ENCODE measurements around the gene CCDC15. TPM values are rescaled to one million over a fixed set of nuclear protein-coding genes. Genes with fewer than 3 reads are reported as not detected.
"Not testable (repeated sequence)": the region's sequence is repeated elsewhere in the genome, so short reads cannot be mapped to it uniquely, and the experiment has no call there.

CCDC15 gene
- polyA plus RNA-seq, 3 donors: 3.8 to 4.0 (median 3.9) TPM

GRCh38 chr11:124938970-124939369 lies 15.0 kb upstream of the CCDC15 start:
- no peak for DNase-seq

- no peak for DNase-seq
Measured at GRCh38 chr11:124941703-124942102, 12.3 kb upstream of the CCDC15 start.

- no peak for DNase-seq
Measured at GRCh38 chr11:124942466-124943253, 11.3 kb upstream of the CCDC15 start.

DNA sequence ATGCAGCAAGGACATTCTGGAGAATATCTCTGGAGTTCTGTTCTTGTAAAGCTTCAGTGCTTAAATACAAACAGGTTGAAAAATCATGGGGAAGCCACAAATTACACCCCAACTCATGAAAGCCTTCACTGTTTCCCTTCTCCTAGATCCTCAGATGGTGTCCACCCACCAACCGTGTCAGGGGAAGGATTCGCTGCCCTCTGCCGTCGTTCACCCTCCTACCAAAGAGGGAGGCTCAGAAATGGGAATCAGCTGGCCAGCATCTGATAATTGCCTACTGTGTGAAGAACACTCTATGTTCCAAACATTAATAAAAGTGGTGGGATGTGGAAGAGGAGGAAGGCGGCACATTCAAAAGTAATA lies 10.8 kb upstream of the CCDC15 start:
- DNase-seq: no peak

DNA sequence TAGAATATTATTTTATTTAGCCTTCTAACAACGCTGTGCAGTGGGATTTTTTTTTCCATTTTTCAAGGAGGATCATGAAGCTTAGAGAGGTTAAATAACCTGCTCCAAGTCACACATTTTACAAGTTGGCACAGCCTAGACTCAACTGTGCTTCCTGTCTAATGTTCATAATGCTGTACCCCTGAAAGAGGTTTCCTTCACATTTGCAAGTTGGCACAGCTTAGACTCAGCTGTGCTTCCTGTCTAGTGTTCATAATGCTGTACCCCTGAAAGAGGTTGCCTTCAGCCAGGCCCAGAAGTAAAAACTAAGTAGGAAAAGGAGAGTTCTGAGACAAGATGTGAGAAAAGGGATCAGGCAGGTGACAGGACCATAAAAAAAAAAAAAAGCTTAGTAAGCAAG lies 10.3 kb upstream of the CCDC15 start:
- no peak for DNase-seq

DNA sequence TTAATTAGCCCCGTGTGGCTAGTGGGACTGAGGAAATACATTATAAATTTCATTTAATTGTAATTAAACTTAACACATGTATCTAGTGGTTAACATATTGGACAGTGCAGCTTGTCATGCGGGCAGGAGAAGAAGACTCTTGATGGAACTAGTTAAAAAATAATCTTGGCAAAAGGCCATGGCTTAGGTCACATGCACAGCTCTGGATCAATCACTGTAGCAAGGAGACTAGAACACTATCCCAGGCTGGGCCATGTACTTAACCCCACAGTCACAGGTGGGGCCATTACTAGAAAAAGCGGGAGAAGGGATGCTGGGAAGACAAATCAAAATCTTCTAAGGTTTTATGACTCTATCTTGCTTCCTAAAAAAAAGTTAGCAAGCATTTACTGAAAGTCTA lies 9.4 kb upstream of the CCDC15 start:
- no peak for DNase-seq

DNA sequence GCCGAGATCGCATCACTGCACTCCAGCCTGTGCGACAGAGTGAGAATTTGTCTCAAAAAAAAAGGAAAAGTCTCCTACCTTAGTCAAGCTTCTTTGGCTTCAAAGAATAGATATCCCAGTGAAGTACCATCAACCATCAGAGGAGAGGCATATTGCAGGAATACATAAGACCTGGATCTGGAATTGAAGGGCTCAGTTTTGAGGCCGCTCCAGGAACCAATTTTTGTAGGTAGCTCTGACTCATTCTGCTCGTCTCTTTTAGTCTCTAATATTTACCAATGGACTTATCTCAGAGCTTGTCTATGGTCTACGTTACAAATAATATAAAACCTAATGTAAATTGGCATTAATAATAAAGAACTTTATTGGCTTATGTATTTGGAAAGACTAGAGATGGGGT lies 8.2 kb upstream of the CCDC15 start:
- no peak for DNase-seq

GRCh38 chr11:124946735-124947141 lies 7.3 kb upstream of the CCDC15 start:
- no peak for DNase-seq

DNA sequence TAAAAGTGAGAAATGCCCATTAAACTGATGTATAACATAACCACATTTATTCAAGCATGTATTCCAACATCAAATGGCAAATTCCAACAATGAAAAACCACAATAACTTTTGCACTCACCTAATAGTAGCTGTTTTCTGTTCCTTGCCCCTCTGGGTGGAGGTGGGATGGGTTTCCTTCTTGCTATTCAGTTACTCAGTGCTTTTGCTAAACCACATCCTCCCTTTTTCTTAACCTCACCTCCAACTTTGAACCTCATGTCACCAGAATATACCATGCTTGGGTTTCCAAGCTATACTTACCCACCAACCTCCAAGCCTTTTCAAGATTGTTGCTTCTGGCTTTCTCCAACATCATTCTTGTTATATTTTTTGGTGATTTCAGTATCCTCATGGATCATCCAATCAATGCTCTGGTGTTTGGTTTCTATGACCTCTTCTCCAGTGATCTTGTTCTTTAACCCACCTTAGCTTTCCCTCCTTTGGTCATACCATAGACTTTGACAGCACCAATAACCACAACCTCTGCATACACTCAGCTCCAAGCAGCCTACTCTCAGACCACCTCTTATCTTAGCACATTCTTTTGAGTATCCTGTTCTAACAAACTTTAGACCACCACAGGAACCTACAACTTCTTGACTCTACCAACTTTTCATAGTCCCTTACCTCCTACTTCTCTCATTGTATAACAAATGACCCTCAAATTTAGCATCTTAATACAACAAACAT lies 3.2 kb upstream of the CCDC15 start:
- no peak for DNase-seq

DNA sequence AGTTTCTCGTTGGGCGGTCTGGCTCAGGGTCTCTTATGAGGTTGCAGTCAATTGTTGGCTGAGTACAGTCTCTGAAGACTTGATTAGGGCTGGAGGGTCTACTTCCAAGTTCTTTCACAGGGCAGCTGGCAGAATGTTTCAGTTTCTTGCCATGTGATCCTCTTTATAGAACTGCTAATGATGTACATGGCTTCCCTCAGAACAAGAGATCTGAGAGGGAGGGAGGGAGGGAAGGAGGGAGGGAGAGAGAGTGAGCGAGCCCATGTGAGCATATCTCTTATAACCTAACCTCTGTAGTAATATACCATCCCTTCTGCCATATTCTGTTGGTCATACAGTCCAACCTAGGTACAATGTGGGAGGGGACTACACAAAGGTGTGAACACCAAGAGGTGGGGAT lies 2.7 kb upstream of the CCDC15 start:
- DNase-seq: no peak

- DNase-seq: no peak
Measured at GRCh38 chr11:124954590-124954955, 571 bp downstream of the CCDC15 start.

- no peak for DNase-seq
Measured at GRCh38 chr11:124955035-124955434, 1.0 kb downstream of the CCDC15 start.

GRCh38 chr11:124961972-124962609 lies 8.1 kb downstream of the CCDC15 start:
- peak; percentile 74 for DNase-seq

GRCh38 chr11:124968197-124968596 lies 14.2 kb downstream of the CCDC15 start:
- DNase-seq: not testable (repeated sequence)

DNA sequence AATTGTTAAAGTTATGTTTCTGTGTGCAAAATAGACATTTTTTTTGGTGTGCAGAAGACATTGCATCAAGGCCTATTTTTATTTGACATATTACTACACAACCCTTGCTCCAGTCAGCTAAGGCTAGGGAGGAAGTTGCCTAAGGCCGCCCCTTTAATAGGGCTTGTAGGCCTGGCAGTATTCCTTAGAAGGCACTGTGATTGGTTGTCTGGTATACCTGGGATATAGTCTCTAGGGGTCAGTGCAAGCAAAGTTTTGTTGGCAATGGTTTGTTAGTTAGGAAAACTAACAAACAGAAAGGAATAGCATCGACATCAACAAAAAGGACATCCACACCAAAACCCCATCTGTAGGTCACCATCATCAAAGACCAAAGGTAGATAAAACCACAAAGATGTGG lies 16.9 kb downstream of the CCDC15 start:
- no peak for DNase-seq

DNA sequence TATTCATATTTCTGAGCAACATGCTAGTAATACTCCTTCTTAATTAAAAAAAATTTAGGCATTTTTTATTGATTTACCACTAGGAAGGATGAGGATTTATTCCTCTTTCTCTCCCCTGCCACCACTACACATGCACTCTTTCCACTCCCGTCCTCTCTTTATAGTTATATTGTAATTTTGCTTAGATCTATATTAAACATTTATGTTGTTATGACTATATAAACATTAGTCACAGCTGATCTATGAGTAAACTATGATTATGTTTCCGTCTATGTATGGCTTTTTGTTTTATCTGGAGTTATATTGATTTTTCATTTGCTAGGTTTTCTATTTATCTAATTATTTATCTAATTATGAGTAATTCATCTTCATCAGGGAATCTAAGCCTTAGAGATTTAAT lies 17.8 kb downstream of the CCDC15 start:
- no peak for DNase-seq

- DNase-seq: no peak
Measured at GRCh38 chr11:124976531-124976930, 22.5 kb downstream of the CCDC15 start.

DNA sequence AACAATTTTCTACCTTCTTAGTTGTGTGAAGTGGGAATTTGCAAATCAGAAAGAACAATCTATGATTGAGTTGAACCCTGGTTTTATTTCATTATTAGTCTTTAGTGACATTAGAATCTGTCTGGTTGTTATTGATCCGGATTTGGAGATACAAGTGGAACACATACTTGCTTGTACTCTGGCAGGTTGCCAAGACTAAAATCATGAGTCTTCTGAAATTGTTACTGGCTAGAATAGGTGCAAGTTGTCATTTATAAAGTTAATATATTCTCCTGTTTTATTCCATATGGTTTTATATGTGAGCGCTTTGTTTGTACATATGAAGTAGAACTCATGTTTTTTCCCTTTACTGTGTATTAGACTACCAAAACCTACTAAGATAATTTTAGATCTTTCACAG lies 23.0 kb downstream of the CCDC15 start:
- DNase-seq: no peak

DNA sequence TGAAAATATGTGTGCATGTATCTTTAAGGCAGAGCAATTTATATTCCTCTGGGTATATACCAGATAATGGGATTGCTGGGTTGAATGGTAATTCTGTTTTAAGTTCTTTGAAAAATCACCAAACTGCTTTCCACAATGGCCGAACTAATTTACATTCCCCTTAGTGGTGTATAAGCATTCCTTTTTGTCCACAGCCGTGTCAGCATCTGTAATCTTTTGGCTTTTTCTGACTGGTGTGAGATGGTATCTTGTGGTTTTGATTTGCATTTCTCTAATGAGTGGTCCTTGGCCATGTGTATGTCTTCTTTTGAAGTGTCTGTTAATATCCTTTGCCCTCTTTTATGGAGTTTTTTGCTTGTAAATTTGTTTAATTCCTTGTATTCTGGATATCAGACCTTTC lies 24.3 kb downstream of the CCDC15 start:
- DNase-seq: no peak

DNA sequence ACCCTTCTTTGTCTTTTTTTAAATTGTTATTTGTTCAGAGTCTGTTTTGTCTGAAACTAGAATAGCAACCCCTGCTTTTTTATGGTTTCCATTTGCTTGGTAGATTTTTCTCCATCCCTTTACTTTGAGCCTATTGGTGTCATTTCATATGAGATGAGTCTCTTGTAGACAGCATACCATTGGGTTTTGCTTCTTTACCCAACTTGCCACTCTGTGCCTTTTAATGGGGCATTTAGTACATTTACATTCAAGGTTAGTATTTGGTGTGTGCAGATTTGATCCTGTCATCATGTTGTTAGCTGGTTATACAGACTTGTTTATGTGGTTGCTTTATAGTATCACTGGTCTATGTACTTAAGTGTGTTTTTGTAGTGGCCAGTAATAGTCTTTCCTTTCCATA lies 28.0 kb downstream of the CCDC15 start:
- DNase-seq: no peak

DNA sequence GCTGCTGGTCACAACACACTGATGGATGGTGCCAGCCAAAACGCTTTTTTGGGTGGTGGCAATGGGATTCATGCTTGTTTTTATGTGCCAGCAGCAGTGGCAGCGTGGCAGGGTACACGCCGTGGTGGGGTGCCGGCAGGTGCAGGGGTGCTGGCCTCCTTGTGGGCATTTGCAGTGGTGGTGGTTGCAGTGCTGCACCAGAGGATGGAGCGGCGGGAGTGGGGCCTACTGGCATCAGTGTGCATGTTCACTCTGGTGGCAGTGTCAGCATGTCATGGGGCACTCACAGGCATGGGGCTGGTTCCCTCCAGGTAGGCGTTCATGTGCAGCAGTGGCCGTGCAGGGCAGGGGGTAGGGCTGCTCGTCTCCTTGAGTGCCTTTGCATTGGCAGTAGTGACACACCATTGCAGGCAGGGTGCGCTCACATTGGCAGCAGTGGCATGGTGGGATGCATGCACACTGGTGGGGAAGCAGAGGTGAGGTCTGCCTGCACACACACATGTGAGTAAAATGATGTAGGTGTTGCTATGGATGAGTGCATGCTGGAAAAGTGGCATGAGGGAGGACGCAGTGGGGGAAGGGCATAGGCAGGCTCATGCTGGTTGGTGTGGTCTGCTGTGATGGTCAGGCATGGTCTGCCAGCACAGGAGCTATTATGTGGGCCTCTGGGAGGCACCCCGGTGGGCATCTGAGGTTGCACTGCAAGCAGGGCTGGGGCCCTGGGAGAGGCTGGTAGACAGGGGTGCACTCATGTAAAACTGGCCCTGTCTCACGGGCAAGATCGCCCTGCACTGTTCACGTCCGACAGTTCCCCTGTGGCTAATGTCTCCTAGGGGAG lies 29.9 kb downstream of the CCDC15 start:
- DNase-seq: no peak

DNA sequence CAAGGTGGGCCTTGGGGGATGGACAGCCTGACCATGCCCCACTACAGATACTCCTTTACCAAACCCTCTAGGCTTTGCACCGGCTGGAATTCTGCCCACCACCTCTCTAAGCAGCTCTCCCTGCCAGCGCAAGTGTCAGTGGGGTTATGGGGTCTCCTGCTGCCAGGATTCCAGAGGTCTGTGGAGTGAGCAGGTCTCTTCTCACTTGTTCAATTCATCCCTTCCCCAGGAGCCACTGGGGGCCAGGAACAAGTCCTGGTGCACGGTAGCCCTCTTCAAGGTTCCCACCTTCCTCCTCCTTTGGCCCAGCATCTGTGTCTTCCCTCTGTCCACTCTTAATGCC lies 30.5 kb downstream of the CCDC15 start:
- DNase-seq: no peak

Measured in renal pelvis (tissue), 4 donors.